GM12874 (cell line): Measurements from ENCODE around the gene LARGE1.

ENCODE experiments used
- CTCF ChIP-seq: IDR thresholded peaks from 2 replicates; pipeline ENCODE4 v1.5.1; 2011; ENCODE audit warnings: low read depth, mild to moderate bottlenecking, control low read depth, low read length, moderate library complexity; ENCODE audit not compliant: insufficient read depth

The LARGE1 gene

GRCh38 chr22:33774781-33775180, 145.5 kb downstream of the LARGE1 start:
- TF ChIP-seq CTCF, result no peak

- no peak for TF ChIP-seq CTCF
Measured at GRCh38 chr22:33772745-33773144, 147.5 kb downstream of the LARGE1 start.

GRCh38 chr22:33771136-33771535, 149.1 kb downstream of the LARGE1 start:
- TF ChIP-seq CTCF, result no peak

- TF ChIP-seq CTCF, result no peak
Measured at GRCh38 chr22:33770723-33771122, 149.6 kb downstream of the LARGE1 start.

- TF ChIP-seq CTCF, result no peak
Measured at GRCh38 chr22:33766091-33766490, 154.2 kb downstream of the LARGE1 start.

GRCh38 chr22:33758961-33759360, 161.3 kb downstream of the LARGE1 start:
- no peak for TF ChIP-seq CTCF

GRCh38 chr22:33757802-33758483, 162.3 kb downstream of the LARGE1 start:
- TF ChIP-seq CTCF, result no peak
